ENCODE results near the gene RNF103.
A peak's percentile ranks its signal among the peaks of the same experiment; 100 is the strongest.
"Not testable (repeated sequence)": the region's sequence is repeated elsewhere in the genome, so short reads cannot be mapped to it uniquely, and the experiment has no call there.

Gene RNF103, protein sequence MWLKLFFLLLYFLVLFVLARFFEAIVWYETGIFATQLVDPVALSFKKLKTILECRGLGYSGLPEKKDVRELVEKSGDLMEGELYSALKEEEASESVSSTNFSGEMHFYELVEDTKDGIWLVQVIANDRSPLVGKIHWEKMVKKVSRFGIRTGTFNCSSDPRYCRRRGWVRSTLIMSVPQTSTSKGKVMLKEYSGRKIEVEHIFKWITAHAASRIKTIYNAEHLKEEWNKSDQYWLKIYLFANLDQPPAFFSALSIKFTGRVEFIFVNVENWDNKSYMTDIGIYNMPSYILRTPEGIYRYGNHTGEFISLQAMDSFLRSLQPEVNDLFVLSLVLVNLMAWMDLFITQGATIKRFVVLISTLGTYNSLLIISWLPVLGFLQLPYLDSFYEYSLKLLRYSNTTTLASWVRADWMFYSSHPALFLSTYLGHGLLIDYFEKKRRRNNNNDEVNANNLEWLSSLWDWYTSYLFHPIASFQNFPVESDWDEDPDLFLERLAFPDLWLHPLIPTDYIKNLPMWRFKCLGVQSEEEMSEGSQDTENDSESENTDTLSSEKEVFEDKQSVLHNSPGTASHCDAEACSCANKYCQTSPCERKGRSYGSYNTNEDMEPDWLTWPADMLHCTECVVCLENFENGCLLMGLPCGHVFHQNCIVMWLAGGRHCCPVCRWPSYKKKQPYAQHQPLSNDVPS

DNA sequence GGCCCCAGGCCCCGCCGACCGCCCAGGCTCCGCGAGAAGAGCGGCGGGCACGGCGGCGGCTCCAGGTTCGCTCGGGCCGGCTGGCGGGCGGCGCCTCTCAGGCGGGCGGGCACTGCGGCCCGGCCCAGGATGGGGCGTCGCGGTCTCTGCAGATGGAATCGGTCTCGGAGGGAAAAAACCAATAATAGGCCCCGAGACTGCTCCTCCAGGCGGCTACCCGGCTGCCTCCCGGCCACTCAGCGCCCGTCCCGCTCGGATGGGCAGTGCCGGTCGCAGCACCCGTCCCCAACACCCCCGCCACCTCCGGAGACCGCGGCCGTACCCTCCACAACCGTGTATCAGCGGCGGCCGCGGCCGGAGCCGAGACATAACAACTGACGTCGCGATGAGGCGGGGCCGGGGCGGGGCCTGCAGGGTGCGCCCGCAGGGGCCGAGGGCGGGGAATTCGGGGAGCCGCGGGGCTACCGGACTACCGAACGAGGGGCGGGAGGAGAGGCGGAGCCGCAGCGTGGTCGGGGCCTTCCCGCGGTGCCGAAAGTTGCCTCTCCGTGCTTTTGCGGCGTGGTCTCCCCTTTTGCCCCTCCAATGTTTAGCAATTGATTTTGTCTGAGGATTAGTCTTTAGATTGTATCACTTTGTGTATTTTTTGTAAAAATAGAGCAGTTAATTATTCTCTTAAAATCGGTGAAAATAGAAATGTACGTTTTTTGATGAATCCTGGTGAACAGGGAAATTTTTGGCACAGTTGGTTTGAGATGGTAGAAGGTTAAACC is at the start of gene RNF103:
Gene RNF103 (minus strand): TSS at position 372 of the 773 bp plus-strand sequence. CDS start 979 bp downstream, outside the sequence.
- peak within 1 kb of the TSS; percentile 83 for H3K4me3 ChIP-seq (ENCODE audit: control insufficient read depth, low read depth, low read length)
- TF ChIP-seq, protein P1, sequence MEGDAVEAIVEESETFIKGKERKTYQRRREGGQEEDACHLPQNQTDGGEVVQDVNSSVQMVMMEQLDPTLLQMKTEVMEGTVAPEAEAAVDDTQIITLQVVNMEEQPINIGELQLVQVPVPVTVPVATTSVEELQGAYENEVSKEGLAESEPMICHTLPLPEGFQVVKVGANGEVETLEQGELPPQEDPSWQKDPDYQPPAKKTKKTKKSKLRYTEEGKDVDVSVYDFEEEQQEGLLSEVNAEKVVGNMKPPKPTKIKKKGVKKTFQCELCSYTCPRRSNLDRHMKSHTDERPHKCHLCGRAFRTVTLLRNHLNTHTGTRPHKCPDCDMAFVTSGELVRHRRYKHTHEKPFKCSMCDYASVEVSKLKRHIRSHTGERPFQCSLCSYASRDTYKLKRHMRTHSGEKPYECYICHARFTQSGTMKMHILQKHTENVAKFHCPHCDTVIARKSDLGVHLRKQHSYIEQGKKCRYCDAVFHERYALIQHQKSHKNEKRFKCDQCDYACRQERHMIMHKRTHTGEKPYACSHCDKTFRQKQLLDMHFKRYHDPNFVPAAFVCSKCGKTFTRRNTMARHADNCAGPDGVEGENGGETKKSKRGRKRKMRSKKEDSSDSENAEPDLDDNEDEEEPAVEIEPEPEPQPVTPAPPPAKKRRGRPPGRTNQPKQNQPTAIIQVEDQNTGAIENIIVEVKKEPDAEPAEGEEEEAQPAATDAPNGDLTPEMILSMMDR (conservative IDR thresholded peaks at IDR 0.05; ENCODE audit: control insufficient read depth, insufficient read depth, low read depth, low read length) = no peak
- peak; percentile 82 for DNase-seq (ENCODE audit: low read depth)

DNA sequence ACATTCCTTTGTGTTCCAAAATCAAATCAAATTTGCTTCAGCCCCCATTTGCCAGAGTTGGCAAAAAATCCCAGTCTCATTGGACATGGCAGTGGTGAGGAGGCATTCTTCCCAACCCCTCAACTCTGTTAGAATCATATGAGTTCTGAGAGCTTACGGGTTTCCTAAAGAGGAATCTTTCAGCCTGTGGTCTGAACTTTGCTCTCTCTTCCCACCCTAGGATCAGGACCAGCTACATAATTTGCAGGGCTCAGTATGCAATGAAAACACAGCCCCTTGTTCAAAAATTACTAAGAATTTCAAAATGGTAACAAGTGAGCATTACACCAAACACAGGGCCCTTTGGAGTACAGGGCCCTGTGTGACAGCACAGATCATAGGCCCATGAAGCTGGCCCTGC is 49.3 kb upstream of the RNF103 start:
- H3K4me3 ChIP-seq (ENCODE audit: control insufficient read depth, low read depth, low read length) = no peak overlapping the region
- TF ChIP-seq, protein P1 (conservative IDR thresholded peaks at IDR 0.05; ENCODE audit: control insufficient read depth, insufficient read depth, low read depth, low read length) = no peak
- DNase-seq (ENCODE audit: low read depth) = no peak

DNA sequence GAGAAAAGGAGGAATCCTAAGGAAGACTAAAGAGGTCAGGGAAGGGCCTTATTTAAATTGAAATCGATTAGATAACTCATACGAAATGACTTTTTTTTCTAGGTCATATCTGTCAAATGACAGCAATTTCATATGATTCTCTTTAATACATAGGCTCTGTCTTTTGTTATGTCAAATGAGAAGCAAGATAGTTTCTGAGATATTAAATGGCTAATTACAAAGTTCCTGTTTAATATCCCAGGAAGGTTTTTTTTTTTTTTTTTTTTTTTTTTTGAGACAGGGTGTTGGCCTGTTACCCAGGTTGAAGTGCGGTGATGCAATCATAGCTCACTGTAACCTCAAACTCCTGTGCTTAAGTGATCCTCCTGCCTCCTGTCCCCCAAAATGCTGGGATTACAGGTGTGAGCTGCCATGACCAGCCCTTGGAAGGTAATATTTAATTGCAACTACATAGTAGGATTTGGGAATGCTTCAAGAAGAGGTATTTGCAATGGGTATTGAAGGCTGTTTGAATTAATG is 48.4 kb upstream of the RNF103 start:
- no peak for DNase-seq (ENCODE audit: low read depth)

DNA sequence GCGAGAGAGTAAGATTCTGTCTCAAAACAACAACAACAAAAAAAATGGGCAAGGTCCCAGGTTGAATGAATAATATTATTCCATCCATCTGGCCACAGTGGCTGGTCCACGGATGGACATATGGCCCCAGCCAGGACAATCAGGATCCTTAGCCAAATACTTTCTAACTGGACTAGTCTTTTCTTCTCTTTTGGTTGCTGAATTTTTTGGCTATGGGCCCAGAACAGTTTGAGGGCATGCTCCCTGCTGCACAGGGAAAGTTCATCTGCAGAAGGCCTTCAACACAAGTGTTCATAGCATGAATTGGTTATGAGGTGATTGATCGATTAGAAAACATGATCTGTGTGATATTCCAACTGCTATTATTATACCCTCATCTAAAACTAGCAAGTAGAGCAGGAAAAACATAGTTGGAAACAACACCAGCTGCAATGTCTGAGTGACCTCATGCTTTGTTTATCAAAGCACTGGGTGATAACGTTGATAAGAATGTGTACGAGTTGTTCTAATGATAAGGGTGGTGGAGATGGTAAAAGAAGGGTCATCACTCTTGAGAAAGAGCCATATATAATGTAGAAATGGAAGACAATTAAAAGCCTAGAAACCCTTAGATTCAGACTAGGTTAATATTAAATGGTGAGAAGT is 47.8 kb upstream of the RNF103 start:
- DNase-seq (ENCODE audit: low read depth) = peak; percentile 30
- no peak overlapping the region for H3K4me3 ChIP-seq (ENCODE audit: control insufficient read depth, low read depth, low read length)
- TF ChIP-seq, protein P1 (conservative IDR thresholded peaks at IDR 0.05; ENCODE audit: control insufficient read depth, insufficient read depth, low read depth, low read length) = no peak

More for the DNA sequence above, 48.4 kb upstream of the RNF103 start:
- H3K4me3 ChIP-seq (ENCODE audit: control insufficient read depth, low read depth, low read length) = no peak overlapping the region
- TF ChIP-seq, protein P1 (conservative IDR thresholded peaks at IDR 0.05; ENCODE audit: control insufficient read depth, insufficient read depth, low read depth, low read length) = no peak

DNA sequence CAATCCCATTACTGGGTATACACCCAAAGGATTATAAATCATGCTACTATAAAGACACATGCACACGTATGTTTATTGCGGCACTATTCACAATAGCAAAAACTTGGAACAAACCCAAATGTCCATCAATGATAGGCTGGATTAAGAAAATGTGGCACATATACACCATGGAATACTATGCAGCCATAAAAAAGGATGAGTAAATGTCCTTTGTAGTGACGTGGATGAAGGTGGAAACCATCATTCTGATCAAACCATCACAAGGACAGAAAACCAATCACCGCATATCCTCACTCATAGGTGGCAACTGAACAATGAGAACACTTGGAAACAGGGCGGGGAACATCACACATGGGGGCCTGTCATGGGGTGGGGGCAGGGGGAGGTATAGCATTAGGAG is 45.7 kb upstream of the RNF103 start:
- not testable (repeated sequence) for DNase-seq (ENCODE audit: low read depth); H3K4me3 ChIP-seq (ENCODE audit: control insufficient read depth, low read depth, low read length)

DNA sequence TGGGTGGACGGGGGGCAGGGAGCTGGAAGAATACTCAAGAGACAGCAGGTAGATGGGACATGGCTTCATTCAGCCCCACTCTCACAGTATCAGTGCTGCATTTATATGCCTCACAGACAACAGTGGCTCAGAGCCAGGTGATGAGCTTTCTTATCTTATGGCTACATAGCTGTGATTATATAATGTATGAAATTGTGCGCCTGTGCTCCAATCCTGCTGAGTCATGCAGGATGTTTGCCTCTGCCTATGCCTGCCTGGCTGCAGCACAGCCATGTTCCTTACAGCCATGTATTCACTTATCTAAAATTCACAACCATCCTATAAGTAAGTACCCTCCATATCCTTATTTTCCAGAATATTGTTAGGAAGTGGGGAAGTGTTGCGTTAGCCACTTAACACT is 37.7 kb upstream of the RNF103 start:
- no peak overlapping the region for H3K4me3 ChIP-seq (ENCODE audit: control insufficient read depth, low read depth, low read length)
- TF ChIP-seq, protein P1 (conservative IDR thresholded peaks at IDR 0.05; ENCODE audit: control insufficient read depth, insufficient read depth, low read depth, low read length) = no peak
- DNase-seq (ENCODE audit: low read depth) = peak; percentile 3

Measured in fibroblast of mammary gland (primary cell).